ENCODE measurements around the gene LIPK. TPM values are rescaled to one million over a fixed set of nuclear protein-coding genes. Genes with fewer than 3 reads are reported as not detected.

LIPK gene
- total and polyA plus RNA-seq, 2 of the 13 experiments (the other 11 are each of a cell fraction or from before 2014, with no cell fraction given): not detected

DNA sequence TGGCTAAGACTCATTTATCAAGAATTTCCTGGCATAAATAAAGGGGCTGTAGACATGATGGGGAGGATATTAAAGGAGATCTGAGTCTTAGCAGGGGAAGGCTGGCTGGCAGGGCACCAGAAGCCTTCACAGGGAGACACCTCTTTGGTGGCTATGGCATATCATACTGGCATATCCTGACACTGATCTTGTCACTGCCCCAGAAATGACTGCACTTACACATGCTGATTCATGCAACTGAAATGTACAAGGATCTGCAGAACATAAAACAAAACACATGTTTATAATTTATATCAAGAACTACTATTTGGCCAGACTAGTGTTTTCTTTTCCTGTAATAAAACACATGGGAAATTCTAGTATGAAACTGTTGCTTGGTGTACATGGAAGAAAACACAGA lies 48.2 kb downstream of the LIPK start:
- POLR2A ChIA-PET: no interaction called here
- Histone ChIP-seq H3K4me1 (ENCODE audit: insufficient read depth, low read length) (no peaks in the 10 kb centered on the region), H3K9me3 (ENCODE audit: low read length) (no peaks in the 10 kb centered on the region), H3K9ac (ENCODE audit: insufficient read depth, low read depth, low read length) (no peak overlapping the region), H3K4me2 (ENCODE audit: low read depth, low read length) (no peak overlapping the region), H3K36me3 (replicated peaks in 1 of 2; ENCODE audit: control insufficient read depth in 1 of 2, insufficient read depth in 2 of 2, low read length in 2 of 2) (no peaks in the 10 kb centered on the region), H4K20me1 (ENCODE audit: insufficient read depth, low read length) (no peaks in the 10 kb centered on the region), H3K27ac (ENCODE audit: extremely low read length, insufficient read depth, low read length) (no peak overlapping the region), H3K27me3 (ENCODE audit: control insufficient read depth in 1 of 2, insufficient read depth in 2 of 2, low read length in 2 of 2) (no peaks in the 10 kb centered on the region), H3K4me3 (replicated peaks in 1 of 3; ENCODE audit: insufficient read depth in 1 of 3, low read depth in 2 of 3, low read length in 3 of 3) (no peak overlapping the region), H3K79me2 (ENCODE audit: insufficient read depth, low read length) (no peaks in the 10 kb centered on the region), H2AFZ (ENCODE audit: low read length) (no peak overlapping the region)
- in situ Hi-C loops (cut with HindIII; ENCODE audit: extremely low pct_ligation_motif_present, low pct_unique_long_range_greater_than_20kb): no loop called here
- no TSS peak for BruUV-seq (replicated peaks)
- ATAC-seq (no peak), FAIRE-seq (no peak), DNase-seq (ENCODE audit: low spot score) (no peak)
- CTCF ChIA-PET (ENCODE audit: low intra/inter-chr PET ratio, low total read pairs): no interaction called here
- intact Hi-C loops (cut with micrococcal nuclease; ENCODE audit: unreplicated experiment): no loop called here
- no peak for TF ChIP-seq MIXL1 (CRISPR knock-in tag; IDR thresholded peaks at IDR 0.05)
- TF ChIP-seq HDAC6 (IDR thresholded peaks at IDR 0.05; ENCODE audit: low read depth, low read length): no peak
- TF ChIP-seq ZNF780A (CRISPR knock-in tag; IDR thresholded peaks at IDR 0.05): no peak
- no peak for TF ChIP-seq TSC22D2 (CRISPR knock-in tag; IDR thresholded peaks at IDR 0.05; ENCODE audit: borderline replicate concordance)
- TF ChIP-seq ZNF513 (CRISPR knock-in tag; conservative IDR thresholded peaks at IDR 0.05): no peak
- TF ChIP-seq CHD2 (IDR thresholded peaks at IDR 0.05; ENCODE audit: low read depth, low read length): no peak
- TF ChIP-seq PCBP2 (optimal IDR thresholded peaks at IDR 0.05; ENCODE audit: low read depth, low read length, poor library complexity, severe bottlenecking): no peak
- TF ChIP-seq, protein P1, sequence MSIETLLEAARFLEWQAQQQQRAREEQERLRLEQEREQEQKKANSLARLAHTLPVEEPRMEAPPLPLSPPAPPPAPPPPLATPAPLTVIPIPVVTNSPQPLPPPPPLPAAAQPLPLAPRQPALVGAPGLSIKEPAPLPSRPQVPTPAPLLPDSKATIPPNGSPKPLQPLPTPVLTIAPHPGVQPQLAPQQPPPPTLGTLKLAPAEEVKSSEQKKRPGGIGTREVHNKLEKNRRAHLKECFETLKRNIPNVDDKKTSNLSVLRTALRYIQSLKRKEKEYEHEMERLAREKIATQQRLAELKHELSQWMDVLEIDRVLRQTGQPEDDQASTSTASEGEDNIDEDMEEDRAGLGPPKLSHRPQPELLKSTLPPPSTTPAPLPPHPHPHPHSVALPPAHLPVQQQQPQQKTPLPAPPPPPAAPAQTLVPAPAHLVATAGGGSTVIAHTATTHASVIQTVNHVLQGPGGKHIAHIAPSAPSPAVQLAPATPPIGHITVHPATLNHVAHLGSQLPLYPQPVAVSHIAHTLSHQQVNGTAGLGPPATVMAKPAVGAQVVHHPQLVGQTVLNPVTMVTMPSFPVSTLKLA (IDR thresholded peaks at IDR 0.05): no peak
- no peak for TF ChIP-seq REPIN1 (CRISPR knock-in tag; IDR thresholded peaks at IDR 0.05; ENCODE audit: borderline replicate concordance, low read depth)
- no peak for TF ChIP-seq ZHX2 (IDR thresholded peaks at IDR 0.05; ENCODE audit: low read depth)
- TF ChIP-seq ZHX2 (CRISPR knock-in tag; IDR thresholded peaks at IDR 0.05; ENCODE audit: borderline replicate concordance): no peak
- TF ChIP-seq ZNF614 (CRISPR knock-in tag; IDR thresholded peaks at IDR 0.05; ENCODE audit: borderline replicate concordance): no peak
- TF ChIP-seq ZNF891 (CRISPR knock-in tag; IDR thresholded peaks at IDR 0.05): no peak
- no peak for TF ChIP-seq TBL1XR1 (IDR thresholded peaks at IDR 0.05; ENCODE audit: borderline replicate concordance, low read length, partially characterized antibody)
- TF ChIP-seq POGK (CRISPR knock-in tag; conservative IDR thresholded peaks at IDR 0.05): no peak

Measured in HepG2 (cell line).